ENCODE data around the gene HTRA2. TPM values are rescaled to one million over a fixed set of nuclear protein-coding genes. Genes with fewer than 3 reads are reported as not detected.

HTRA2 gene
- total RNA-seq, 1 experiment from 2014 or later: 53.9 TPM

DNA sequence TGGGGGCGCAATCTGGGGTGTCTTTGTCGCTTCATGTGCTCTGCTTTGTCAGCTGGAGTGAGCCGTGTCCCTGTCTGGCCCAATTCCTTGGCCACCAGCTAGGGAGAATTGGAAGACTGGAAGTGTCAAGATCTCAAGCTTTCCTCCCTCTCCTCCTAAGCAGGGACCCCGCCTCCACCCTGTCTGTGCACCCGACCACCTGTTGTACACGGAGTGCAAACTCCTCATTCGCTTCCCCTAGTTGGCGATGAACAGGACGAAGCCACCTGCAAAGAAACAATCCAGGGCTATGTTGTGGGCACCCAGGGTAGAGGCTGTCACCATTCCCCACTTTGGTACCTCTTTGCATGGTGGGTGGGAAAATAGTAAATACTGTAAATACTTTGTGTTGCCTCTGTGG lies 2.0 kb upstream of the HTRA2 start:
- DNase-seq: no peak

DNA sequence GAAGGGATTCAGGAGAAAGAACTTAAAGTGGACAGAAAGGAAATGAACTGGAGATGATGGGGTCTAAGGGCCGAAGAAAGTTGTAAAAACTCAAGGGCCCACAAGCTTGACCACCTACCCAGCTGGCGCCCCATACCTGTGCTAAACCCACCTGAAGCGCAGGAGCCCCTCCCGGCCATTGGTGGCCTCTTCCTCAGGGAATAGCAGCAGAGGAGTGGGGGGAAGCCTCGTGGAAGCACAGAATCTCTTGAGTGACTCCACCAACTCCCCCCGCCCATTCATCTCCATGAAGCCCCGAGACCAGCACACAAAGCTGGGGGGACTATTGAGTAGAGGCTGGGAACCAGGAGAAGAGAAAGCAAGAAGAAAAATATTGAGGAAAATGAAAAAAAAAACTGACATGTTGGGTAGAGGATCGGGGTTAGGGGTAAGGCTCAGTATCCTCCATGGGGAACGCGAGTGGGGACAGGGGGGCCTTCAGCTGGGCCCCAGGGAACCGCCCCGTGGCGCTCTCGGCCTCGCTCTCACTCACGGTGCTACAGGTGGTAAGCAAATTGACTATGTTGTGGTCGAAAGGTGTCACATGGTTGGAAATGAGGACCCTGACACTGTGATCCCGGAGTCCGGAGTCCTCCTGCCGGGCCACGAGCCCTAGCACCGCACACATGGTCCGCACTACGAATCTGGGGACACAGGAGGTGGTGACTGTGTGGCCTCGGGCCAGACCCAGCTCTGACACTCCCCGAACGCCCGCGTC lies 955 bp upstream of the HTRA2 start:
- H3K36me3 ChIP-seq: peaks cover 64% of the 10 kb centered on the region
- H3K9me3 ChIP-seq: peaks cover 4% of the 10 kb centered on the region; the same call in 1 of the 2 replicates
- no peak for DNase-seq
- H3K4me3 ChIP-seq: peak overlapping the region; percentile 99
- no peaks in the 10 kb centered on the region for H3K27me3 ChIP-seq

More for the DNA sequence above, 2.0 kb upstream of the HTRA2 start:
- H3K4me3 ChIP-seq: no peak overlapping the region
- H3K36me3 ChIP-seq: peaks cover 55% of the 10 kb centered on the region
- peaks cover 4% of the 10 kb centered on the region; the same call in 1 of the 2 replicates for H3K9me3 ChIP-seq
- H3K27me3 ChIP-seq: no peaks in the 10 kb centered on the region

DNA sequence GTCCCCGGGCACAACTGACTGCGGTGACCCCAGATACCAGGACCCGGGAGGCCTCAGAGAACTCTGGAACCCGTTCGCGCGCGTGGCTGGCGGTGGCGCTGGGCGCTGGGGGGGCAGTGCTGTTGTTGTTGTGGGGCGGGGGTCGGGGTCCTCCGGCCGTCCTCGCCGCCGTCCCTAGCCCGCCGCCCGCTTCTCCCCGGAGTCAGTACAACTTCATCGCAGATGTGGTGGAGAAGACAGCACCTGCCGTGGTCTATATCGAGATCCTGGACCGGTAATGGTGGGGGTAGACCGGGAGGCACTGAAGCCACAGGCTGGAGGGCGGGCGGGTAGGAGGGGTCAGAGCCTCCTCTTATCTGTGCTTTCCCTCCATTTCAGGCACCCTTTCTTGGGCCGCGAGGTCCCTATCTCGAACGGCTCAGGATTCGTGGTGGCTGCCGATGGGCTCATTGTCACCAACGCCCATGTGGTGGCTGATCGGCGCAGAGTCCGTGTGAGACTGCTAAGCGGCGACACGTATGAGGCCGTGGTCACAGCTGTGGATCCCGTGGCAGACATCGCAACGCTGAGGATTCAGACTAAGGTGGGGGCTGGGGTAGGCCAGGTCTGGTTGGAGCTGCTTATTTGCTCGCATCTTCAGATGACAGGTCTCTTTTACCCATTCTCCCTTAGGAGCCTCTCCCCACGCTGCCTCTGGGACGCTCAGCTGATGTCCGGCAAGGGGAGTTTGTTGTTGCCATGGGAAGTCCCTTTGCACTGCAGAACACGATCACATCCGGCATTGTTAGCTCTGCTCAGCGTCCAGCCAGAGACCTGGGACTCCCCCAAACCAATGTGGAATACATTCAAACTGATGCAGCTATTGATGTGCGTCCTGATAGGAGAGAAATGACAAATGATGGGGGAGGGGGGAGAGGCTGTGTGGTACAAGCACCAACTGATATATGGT lies 780 bp downstream of the HTRA2 start:
- Histone ChIP-seq H3K4me3 (peak overlapping the region; percentile 99), H3K27me3 (no peaks in the 10 kb centered on the region), H3K9me3 (peaks cover 4% of the 10 kb centered on the region; the same call in 1 of the 2 replicates), H3K36me3 (peaks cover 67% of the 10 kb centered on the region)
- peak; percentile 35 for DNase-seq

DNA sequence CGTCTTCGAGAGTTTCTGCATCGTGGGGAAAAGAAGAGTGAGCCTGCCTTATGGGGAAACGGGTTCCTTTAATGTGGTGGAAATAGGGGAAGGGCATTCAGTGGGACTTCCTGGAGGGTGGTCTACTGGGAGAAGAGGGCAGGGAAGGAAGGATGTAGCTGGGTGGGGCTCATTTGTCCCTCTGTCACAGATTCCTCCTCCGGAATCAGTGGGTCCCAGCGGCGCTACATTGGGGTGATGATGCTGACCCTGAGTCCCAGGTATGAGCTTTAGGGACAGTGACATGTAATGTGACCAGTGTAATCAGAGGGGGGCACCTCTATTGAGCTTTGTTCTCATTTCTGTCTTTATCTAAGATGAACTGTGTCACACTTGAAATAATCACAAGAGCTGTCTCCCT lies 1.9 kb downstream of the HTRA2 start:
- no peaks in the 10 kb centered on the region for H3K27me3 ChIP-seq
- peaks cover 4% of the 10 kb centered on the region; the same call in 1 of the 2 replicates for H3K9me3 ChIP-seq
- H3K4me3 ChIP-seq: no peak overlapping the region
- DNase-seq: no peak
- peaks cover 57% of the 10 kb centered on the region for H3K36me3 ChIP-seq

DNA sequence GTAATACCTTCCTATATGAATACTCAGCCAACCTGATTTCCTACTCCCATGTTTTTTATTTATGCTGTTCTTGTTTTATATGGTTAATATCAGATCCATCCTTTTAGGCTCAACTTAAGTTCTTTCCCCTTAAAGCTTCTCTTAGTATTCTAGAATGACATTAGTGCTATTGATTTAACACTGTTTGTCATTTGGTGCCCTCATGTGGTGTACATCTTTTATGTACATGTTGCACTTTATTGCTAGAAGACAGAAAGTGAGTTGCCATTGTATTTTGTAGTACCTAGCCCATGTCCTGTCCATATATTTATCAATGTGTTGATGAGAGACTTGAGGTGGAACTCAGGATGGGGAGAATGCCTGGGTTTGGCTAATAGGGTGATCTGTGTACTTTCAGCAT lies 2.5 kb downstream of the HTRA2 start:
- peaks cover 51% of the 10 kb centered on the region for H3K36me3 ChIP-seq
- no peak for DNase-seq
- no peaks in the 10 kb centered on the region for H3K9me3 ChIP-seq
- no peak overlapping the region for H3K4me3 ChIP-seq
- no peaks in the 10 kb centered on the region for H3K27me3 ChIP-seq

DNA sequence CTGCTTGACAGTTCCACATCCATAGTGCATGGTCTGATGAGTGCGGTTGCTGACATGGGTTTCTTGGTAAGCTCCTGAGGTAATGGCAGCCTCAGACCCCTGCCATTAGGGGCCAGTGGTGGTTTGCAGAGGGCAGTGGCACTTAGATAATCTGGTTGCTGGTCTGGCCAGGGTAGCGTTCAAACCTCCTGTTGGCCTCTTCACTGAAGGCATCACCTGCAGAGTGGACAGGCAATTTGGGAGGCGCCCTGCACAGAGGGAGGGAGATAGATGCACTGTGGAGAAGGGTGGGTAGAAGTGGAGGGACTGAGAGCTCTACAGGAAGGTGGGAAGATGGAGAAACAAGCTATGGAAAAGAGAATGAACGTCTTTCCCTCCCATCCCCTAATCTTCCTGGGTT lies 3.7 kb downstream of the HTRA2 start:
- Histone ChIP-seq H3K9me3 (no peaks in the 10 kb centered on the region), H3K27me3 (no peaks in the 10 kb centered on the region), H3K36me3 (peaks cover 39% of the 10 kb centered on the region), H3K4me3 (no peak overlapping the region)
- DNase-seq: no peak

DNA sequence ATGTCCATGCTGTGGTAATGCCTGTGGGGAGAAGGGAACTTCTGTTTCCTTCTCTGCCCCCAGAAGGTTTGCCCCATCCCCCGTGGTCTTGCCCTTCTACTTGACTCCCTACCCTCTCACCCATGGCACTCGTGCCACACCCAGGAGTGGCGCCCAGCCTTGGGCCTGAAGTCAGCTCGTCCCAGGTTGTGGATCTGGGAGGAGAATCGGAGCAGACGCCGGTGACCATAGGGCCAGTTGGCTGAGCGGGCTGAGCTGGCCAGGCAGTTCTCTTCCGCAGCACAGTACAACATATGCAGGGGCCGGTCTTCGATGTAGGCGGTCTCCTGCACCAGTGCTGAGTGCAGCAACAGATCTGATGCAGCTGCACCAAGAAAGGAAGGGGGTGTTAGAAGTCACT lies 4.7 kb downstream of the HTRA2 start:
- DNase-seq: no peak
- H3K27me3 ChIP-seq: no peaks in the 10 kb centered on the region
- peaks cover 32% of the 10 kb centered on the region for H3K36me3 ChIP-seq
- H3K9me3 ChIP-seq: no peaks in the 10 kb centered on the region
- H3K4me3 ChIP-seq: no peak overlapping the region

DNA sequence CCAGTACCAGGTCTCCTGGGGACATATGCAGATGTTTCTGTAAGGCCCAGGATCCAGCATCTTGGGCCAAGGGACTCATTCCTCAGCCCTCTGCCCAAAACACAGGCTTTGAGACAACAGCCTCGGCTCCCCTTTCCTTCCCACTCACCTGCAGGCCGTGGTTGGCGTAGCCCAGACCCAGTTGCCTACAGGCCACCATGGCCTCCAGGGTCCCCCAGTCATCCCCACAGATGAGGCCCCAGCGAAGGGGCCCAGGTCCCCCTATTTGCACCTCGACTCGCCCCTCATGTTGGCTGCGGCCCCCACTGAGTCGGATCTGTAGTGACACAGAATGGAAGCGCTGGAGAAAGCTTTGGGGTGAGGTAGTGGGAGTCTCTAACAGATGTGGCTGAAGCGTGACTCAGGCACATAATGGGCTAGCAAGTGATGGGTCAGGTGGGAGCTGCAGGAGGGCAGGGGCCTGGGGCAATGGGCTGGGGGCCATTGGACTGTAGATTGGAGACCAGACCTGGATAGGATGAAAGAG lies 5.8 kb downstream of the HTRA2 start:
- no peak overlapping the region for H3K4me3 ChIP-seq
- DNase-seq: no peak

DNA sequence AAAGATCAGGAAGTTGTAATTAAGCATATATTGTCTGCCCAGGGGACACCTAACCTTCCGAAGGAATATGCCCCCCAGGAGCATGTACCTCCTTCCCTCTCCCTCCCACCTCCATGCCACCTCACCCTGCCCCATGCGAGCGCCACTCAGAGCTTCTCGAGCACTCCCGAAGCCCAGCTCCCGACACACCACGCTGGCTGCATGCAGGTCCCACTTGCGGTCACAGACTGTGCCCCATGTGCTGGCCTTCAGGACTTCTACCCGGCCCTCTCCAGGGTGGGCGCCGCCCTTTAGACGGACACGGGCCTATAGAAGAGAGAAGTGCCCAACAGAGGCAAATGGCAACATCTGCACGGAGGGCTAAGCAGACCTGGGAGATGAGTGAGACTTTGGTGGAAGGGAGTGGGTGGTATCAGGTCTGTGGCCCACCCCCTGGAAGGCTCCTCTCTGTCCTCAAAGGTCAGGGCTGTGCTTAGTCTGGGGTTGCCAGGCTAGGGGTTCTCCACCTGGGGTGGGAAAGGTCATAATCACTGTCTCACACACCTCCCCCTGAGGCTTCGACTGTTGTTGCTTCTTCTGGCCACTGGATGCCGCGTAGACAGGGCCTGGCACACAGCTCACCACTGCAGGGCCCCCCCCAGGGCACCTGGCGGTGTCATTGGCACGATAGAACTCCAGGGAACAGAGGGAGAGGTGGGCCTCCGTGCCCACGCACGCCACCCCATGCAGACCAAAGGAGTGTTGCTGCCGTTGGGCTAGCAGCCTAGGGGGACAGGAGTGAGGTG lies 6.6 kb downstream of the HTRA2 start:
- H3K36me3 ChIP-seq: peaks cover 24% of the 10 kb centered on the region
- no peaks in the 10 kb centered on the region for H3K9me3 ChIP-seq
- H3K4me3 ChIP-seq: no peak overlapping the region
- DNase-seq: no peak
- H3K27me3 ChIP-seq: no peaks in the 10 kb centered on the region

More for the DNA sequence above, 5.8 kb downstream of the HTRA2 start:
- Histone ChIP-seq H3K9me3 (no peaks in the 10 kb centered on the region), H3K36me3 (peaks cover 31% of the 10 kb centered on the region), H3K27me3 (no peaks in the 10 kb centered on the region)

DNA sequence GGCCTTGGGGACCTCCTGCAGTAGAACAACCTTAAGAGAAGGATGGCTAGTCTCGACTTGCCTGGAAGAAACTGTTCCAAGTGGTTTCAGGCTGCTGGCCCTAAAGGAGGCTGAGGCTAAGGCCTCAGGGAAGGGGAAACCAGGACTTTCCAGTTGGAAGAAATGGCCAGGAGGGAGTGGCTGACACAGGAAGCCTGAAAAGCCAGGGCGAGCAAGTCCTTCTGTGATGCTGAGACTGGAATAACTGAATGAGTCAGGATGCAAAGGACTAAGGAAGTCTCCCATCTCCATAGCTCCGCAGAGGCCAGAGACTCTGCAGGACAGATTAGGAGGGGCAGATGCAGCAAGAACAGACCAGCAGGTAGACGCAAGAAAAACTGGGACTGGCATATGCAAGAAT lies 7.4 kb downstream of the HTRA2 start:
- H3K36me3 ChIP-seq: peaks cover 18% of the 10 kb centered on the region
- H3K27me3 ChIP-seq: no peaks in the 10 kb centered on the region
- no peak overlapping the region for H3K4me3 ChIP-seq
- no peak for DNase-seq
- no peaks in the 10 kb centered on the region for H3K9me3 ChIP-seq

DNA sequence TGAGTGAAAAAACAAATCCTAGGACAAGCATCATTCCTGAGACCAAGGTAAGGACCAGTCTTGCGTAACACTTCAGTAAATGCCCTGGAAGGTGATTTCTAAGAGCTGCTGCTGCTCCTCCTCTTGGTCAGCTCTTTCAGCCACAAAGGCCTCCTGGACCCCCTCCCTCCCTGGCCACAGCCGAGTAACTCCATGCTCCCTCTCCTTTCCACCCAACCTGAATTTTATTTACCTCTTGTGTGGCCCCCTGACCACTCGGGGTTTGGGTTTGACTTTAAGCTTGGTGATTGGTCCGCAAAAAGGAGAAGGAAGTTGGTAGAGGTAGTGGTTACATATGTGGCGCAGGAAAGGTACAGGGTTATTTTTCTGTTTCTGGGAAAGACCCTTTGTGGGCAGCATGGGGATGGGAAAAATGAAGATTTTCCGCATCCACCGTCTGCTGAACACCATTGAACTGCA lies 9.2 kb downstream of the HTRA2 start:
- no peak for DNase-seq
- peaks cover 2% of the 10 kb centered on the region; the same call in 1 of the 2 replicates for H3K36me3 ChIP-seq
- no peaks in the 10 kb centered on the region for H3K27me3 ChIP-seq
- no peak overlapping the region for H3K4me3 ChIP-seq
- no peaks in the 10 kb centered on the region for H3K9me3 ChIP-seq

DNA sequence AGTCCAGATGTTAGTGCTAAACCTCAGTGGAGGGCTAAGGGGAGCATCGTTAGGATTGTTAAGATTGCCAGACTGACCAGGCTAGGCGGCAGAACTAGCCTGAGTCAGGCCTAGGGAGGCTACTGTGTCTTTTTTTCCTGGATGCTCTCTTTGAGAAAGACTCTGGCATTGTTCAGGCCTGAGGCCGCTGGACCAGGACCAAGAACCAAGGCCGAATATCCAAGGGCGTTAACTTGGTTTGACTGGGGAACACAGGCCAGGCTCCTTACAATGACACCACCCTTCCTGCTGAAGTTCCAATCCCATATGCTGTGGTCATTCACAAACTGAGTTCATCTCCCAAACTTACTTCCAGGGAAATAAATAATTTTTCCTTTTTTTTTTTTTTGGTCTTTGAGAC lies 10.6 kb downstream of the HTRA2 start:
- H3K9me3 ChIP-seq: no peaks in the 10 kb centered on the region
- no peaks in the 10 kb centered on the region for H3K27me3 ChIP-seq
- no peaks in the 10 kb centered on the region for H3K36me3 ChIP-seq
- DNase-seq: no peak
- H3K4me3 ChIP-seq: no peak overlapping the region

DNA sequence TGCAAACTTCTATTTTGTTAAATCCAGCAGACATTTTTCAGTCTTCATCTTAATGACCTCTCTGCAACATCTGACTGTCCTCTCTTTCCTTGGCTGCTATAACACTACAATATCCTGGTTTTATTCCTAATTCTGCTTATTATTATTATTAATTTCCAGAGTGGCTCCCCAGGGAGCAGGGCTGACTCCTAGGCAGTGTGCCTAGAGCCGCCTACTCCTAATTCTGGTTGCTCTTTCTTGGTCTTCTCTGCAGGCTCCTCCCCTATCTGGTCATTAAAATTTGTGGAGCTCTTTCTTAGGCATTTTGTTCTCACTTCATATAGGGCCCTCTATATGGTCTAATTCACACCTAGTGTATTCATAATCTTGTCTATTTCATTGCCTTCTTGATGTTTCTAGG lies 13.2 kb downstream of the HTRA2 start:
- H3K36me3 ChIP-seq: no peaks in the 10 kb centered on the region
- H3K4me3 ChIP-seq: no peak overlapping the region
- no peak for DNase-seq
- no peaks in the 10 kb centered on the region for H3K27me3 ChIP-seq
- no peaks in the 10 kb centered on the region for H3K9me3 ChIP-seq

DNA sequence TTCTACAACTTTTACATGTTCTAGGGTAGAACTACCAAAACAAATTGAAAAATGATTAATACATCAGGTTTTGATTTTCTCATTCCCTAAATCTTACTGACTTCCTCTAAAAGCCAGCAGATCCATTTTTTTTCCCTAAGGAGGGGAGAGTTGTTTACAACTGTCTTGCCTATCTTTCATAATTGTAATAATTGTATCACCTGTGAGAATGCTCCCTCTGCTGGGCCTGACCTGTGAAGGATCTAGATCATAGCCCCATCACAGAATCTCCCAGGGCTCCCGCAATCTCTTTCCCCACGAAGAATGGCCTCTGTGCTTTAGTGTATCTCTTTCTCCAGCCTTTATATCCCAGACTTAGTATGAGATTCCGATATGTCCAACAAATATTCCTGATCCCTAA lies 14.9 kb downstream of the HTRA2 start:
- Histone ChIP-seq H3K36me3 (peaks cover 2% of the 10 kb centered on the region; the same call in 1 of the 2 replicates), H3K9me3 (no peaks in the 10 kb centered on the region), H3K4me3 (no peak overlapping the region), H3K27me3 (no peaks in the 10 kb centered on the region)
- no peak for DNase-seq

DNA sequence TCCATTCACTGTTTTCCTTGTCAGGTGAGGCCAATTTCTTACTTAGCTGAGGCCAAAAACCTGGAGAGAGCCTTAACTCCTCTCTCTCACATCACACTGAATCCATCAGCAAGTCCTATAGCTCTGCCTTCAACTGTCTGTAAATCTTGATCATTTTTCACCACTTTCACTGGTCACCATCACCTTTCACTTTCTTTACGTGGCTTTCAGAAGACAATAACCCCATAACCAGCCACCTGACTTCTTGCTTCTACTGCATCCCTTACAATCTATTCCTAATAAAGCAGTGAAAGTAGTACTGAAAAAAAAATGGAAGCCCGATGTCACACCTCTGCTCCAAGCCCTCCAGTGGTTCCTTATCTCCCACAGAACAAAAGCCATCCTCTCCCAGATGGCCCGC lies 16.3 kb downstream of the HTRA2 start:
- Histone ChIP-seq H3K9me3 (no peaks in the 10 kb centered on the region), H3K27me3 (no peaks in the 10 kb centered on the region), H3K4me3 (no peak overlapping the region), H3K36me3 (peaks cover 8% of the 10 kb centered on the region; the same call in 1 of the 2 replicates)
- DNase-seq: no peak

DNA sequence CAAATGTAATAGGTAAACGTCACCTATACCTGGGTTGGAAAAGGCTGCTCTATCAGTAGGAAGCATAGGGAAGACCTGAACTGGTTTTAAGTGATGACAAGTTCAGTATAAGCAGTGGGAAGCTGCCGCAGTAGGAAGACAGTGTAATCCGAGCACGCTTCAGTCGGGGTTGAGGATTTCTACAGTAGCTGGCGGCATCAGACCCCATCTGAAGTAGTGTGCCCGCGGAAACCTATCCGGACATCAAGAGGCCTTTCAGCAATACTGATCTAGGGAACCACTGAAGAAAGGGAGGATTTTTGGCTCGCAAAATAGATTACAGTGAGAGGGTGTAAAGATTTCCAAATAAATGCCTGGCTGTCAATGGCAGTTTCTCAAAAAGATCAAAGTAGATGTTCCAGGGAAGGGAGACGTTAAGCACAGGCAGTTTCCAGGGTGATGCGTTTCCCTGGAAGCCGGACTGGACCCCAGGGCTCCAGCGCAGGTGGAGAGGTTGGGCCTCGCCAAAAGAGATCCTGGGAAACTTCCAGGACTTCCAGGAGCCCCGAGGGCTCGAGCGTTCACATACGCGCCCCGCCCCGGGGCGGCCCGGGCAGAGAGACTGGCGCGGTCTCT lies 18.7 kb downstream of the HTRA2 start:
- no peak for DNase-seq
- Histone ChIP-seq H3K36me3 (peaks cover 13% of the 10 kb centered on the region), H3K9me3 (no peaks in the 10 kb centered on the region), H3K4me3 (peak overlapping the region; percentile 64), H3K27me3 (no peaks in the 10 kb centered on the region)

All from MG63 (cell line).